ENCODE results near the gene ZP1.

ZP1 gene

GRCh38 chr11:60831143-60831500, 36.2 kb upstream of the ZP1 start:
- H3K79me2 ChIP-seq (ENCODE audit: control insufficient read depth, low read length), result no peaks in the 10 kb centered on the region
- H3K9me3 ChIP-seq (ENCODE audit: control insufficient read depth, insufficient read depth, low read length), result no peaks in the 10 kb centered on the region
- peak overlapping the region; percentile 49 for H3K4me2 ChIP-seq (ENCODE audit: low read length)
- no peaks in the 10 kb centered on the region for H3K9me2 ChIP-seq (replicated peaks; ENCODE audit: control insufficient read depth, low read length)
- no peak overlapping the region for H3K27ac ChIP-seq (ENCODE audit: low read depth, low read length)
- H3K4me3 ChIP-seq (ENCODE audit: low read length), result peak overlapping the region; percentile 41
- H3K4me1 ChIP-seq (ENCODE audit: control insufficient read depth, low read length), result peaks cover 27% of the 10 kb centered on the region
- H3K36me3 ChIP-seq (ENCODE audit: control insufficient read depth, low read length), result no peaks in the 10 kb centered on the region
- H3K27me3 ChIP-seq (ENCODE audit: control insufficient read depth, low read length), result 0 out of 2 replicates have a peak, but pooled peaks cover 2% of the 10 kb centered on the region
- H4K20me1 ChIP-seq (ENCODE audit: control insufficient read depth, insufficient read depth, low read depth, low read length), result no peaks in the 10 kb centered on the region
- TF ChIP-seq EZH2phosphoT487 (IDR thresholded peaks at IDR 0.05; ENCODE audit: borderline replicate concordance, low read length) (no peak), CTCF (IDR thresholded peaks at IDR 0.05; ENCODE audit: low read depth, low read length, poor library complexity, severe bottlenecking) (peak; percentile 97)
- no peaks in the 10 kb centered on the region for H3F3A ChIP-seq (ENCODE audit: control insufficient read depth, insufficient read depth)

GRCh38 chr11:60831501-60832079, 35.8 kb upstream of the ZP1 start:
- no peaks in the 10 kb centered on the region for H3K9me2 ChIP-seq (replicated peaks; ENCODE audit: control insufficient read depth, low read length)
- H3K4me3 ChIP-seq (ENCODE audit: low read length), result peak overlapping the region; percentile 41
- H3K4me1 ChIP-seq (ENCODE audit: control insufficient read depth, low read length), result peaks cover 27% of the 10 kb centered on the region
- peak overlapping the region; percentile 49 for H3K4me2 ChIP-seq (ENCODE audit: low read length)
- H3K36me3 ChIP-seq (ENCODE audit: control insufficient read depth, low read length), result no peaks in the 10 kb centered on the region
- H3K9me3 ChIP-seq (ENCODE audit: control insufficient read depth, insufficient read depth, low read length), result no peaks in the 10 kb centered on the region
- no peak overlapping the region for H3K27ac ChIP-seq (ENCODE audit: low read depth, low read length)
- no peaks in the 10 kb centered on the region for H3F3A ChIP-seq (ENCODE audit: control insufficient read depth, insufficient read depth)
- TF ChIP-seq CTCF (IDR thresholded peaks at IDR 0.05; ENCODE audit: low read depth, low read length, poor library complexity, severe bottlenecking) (no peak), EZH2phosphoT487 (IDR thresholded peaks at IDR 0.05; ENCODE audit: borderline replicate concordance, low read length) (no peak)
- 0 out of 2 replicates have a peak, but pooled peaks cover 2% of the 10 kb centered on the region for H3K27me3 ChIP-seq (ENCODE audit: control insufficient read depth, low read length)
- H4K20me1 ChIP-seq (ENCODE audit: control insufficient read depth, insufficient read depth, low read depth, low read length), result no peaks in the 10 kb centered on the region
- no peaks in the 10 kb centered on the region for H3K79me2 ChIP-seq (ENCODE audit: control insufficient read depth, low read length)

- Histone ChIP-seq H3K4me2 (ENCODE audit: low read length) (no peak overlapping the region), H3K9me3 (ENCODE audit: control insufficient read depth, insufficient read depth, low read length) (no peaks in the 10 kb centered on the region), H3K79me2 (ENCODE audit: control insufficient read depth, low read length) (no peaks in the 10 kb centered on the region), H3K4me1 (ENCODE audit: control insufficient read depth, low read length) (peaks cover 27% of the 10 kb centered on the region), H3F3A (ENCODE audit: control insufficient read depth, insufficient read depth) (no peaks in the 10 kb centered on the region), H3K9me2 (replicated peaks; ENCODE audit: control insufficient read depth, low read length) (no peaks in the 10 kb centered on the region), H3K27me3 (ENCODE audit: control insufficient read depth, low read length) (no peaks in the 10 kb centered on the region), H4K20me1 (ENCODE audit: control insufficient read depth, insufficient read depth, low read depth, low read length) (no peaks in the 10 kb centered on the region), H3K36me3 (ENCODE audit: control insufficient read depth, low read length) (no peaks in the 10 kb centered on the region), H3K4me3 (ENCODE audit: low read length) (no peak overlapping the region), H3K27ac (ENCODE audit: low read depth, low read length) (no peak overlapping the region)
- TF ChIP-seq CTCF (IDR thresholded peaks at IDR 0.05; ENCODE audit: low read depth, low read length, poor library complexity, severe bottlenecking), result no peak
- no peak for TF ChIP-seq EZH2phosphoT487 (IDR thresholded peaks at IDR 0.05; ENCODE audit: borderline replicate concordance, low read length)
Measured at GRCh38 chr11:60834742-60835533, 32.4 kb upstream of the ZP1 start.

Measured in DOHH2 (cell line).